GM23248 (cell line): ENCODE data around the gene ACOX3.

ENCODE experiments used
- EZH2 ChIP-seq: fragments of 200-600 bp; sonication (generic); IDR thresholded peaks from 2 replicates; pipeline ENCODE4 v1.6.1; 2018; ENCODE audit warnings: antibody characterized with exemption, mild to moderate bottlenecking; ENCODE audit not compliant: insufficient read depth, poor library complexity, severe bottlenecking
- EZH2phosphoT487 ChIP-seq: fragments of 200-600 bp; sonication (generic); IDR thresholded peaks from 2 replicates; pipeline ENCODE4 v1.6.1; 2018; ENCODE audit warnings: antibody characterized with exemption, moderate library complexity, mild to moderate bottlenecking, low read depth; ENCODE audit not compliant: insufficient read depth

GRCh38 chr4:8394061-8394519, 46.4 kb downstream of the ACOX3 start:
- TF ChIP-seq EZH2phosphoT487, result no peak
- TF ChIP-seq EZH2, result no peak
